Activated CD4-positive, alpha-beta T cell treated with anti-CD3 and anti-CD28 coated beads for 36 hours (primary cell): ENCODE data around the gene PIGZ. TPM values are rescaled to one million over a fixed set of nuclear protein-coding genes. Genes with fewer than 3 reads are reported as not detected.

ENCODE experiments used
- total RNA-seq, 2 experiments: library from RNA; stranded (reverse); gene quantifications; one replicate each; pipeline ENCODE4 v1.2.3, GENCODE V29; 2021

Gene PIGZ
- total RNA-seq, 2 experiments from 2014 or later, result 0.44 to 0.71 TPM

Other genes starting within 250 kb of the PIGZ start
- gene PAK2, start 229.0 kb downstream of the PIGZ start, total RNA-seq, result 10 to 100 TPM; 57.6 to 82.2 TPM
- gene SENP5, start 100.9 kb downstream of the PIGZ start, total RNA-seq, result 10 to 100 TPM; 27.7 to 33.0 TPM
- 100 to 1,000 TPM in 1 of 2 experiments, 10 to 100 TPM in 1; 94.8 to 107 TPM for gene NCBP2, start 26.3 kb downstream of the PIGZ start, total RNA-seq
- gene MELTF, start 61.0 kb upstream of the PIGZ start, total RNA-seq, result 1 to 10 TPM; 3.7 to 4.3 TPM